Testis (tissue), 3 donors: ENCODE results near the gene DDX24. TPM values are rescaled to one million over a fixed set of nuclear protein-coding genes. Genes with fewer than 3 reads are reported as not detected.
A peak's percentile ranks its signal among the peaks of the same experiment; 100 is the strongest.

Experiments used
- DNase-seq: peaks from one replicate; pipeline ENCODE4 v3.0.0-alpha.2; 2019
- H3K27ac ChIP-seq, 2 donors: fragments of 200-600 bp; sonication (generic); one replicate each; pipeline ENCODE4 v1.5.1; 2019
- H3K27me3 ChIP-seq: fragments of 200-600 bp; sonication (generic); one replicate; pipeline ENCODE4 v1.5.1; 2019
- H3K36me3 ChIP-seq: fragments of 200-600 bp; sonication (generic); one replicate; pipeline ENCODE4 v1.5.1; 2017; ENCODE audit warnings: low read depth; ENCODE audit errors: missing control alignments
- H3K4me1 ChIP-seq: fragments of 200-600 bp; sonication (generic); one replicate; pipeline ENCODE4 v1.5.1; 2019
- H3K4me3 ChIP-seq, 2 donors: fragments of 200-600 bp; sonication (generic); one replicate each; pipeline ENCODE4 v1.5.1; 2017 to 2019
- H3K9me3 ChIP-seq: fragments of 200-600 bp; sonication (generic); one replicate; pipeline ENCODE4 v1.5.1; 2017
- CTCF ChIP-seq, 3 experiments: fragments of 450-650 bp in 2 of 3; fragments of 200-600 bp in 1 of 3; sonication (generic) in 1 of 3; IDR thresholded peaks; one replicate each; pipeline ENCODE4 v1.5.1; 2016 to 2019; ENCODE audit warnings: antibody characterized with exemption in 3 of 3, mild to moderate bottlenecking in 2 of 3, moderate library complexity in 1 of 3
- POLR2A ChIP-seq: fragments of 450-650 bp; IDR thresholded peaks from one replicate; pipeline ENCODE4 v1.6.1; 2017; ENCODE audit warnings: antibody characterized with exemption, mild to moderate bottlenecking, moderate library complexity
- WGBS, 2 donors: methylation state at CpG; one replicate each; pipeline ENCODE4 v1.1.5; 2018; 5-methylcytosine and 5-hydroxymethylcytosine counted together
- intact Hi-C: fragments of 100-400 bp; cut with DNase I; formaldehyde crosslinking; loops from one replicate; pipeline ENCODE4 v1.15.1; 2023; ENCODE audit warnings: low total_unique reads
- polyA plus RNA-seq: library from polyadenylated mRNA; stranded (reverse); fragments of 350-450 nt; fragmentation: Illumina TruSeq; extraction: RNeasy Lipid Tissue Mini Kit (QIAGEN cat#74804); gene quantifications from one replicate; pipeline ENCODE4 v1.2.3, GENCODE V29; 2014; ENCODE audit warnings: low read depth, low replicate concordance; ENCODE audit not compliant: insufficient read depth
- total RNA-seq, 2 donors: library from RNA; depleted of rRNA; stranded (reverse); fragments of >200 nt; gene quantifications; one replicate each; pipeline ENCODE4 v1.2.3, GENCODE V29; 2016

DDX24 gene
- total and polyA plus RNA-seq, 3 donors from 2014 or later, result 378 to 485 (median 431) TPM

GRCh38 chr14:94042433-94043091 is 38.4 kb downstream of the DDX24 start:
- no peaks in the 10 kb centered on the region for H3K9me3 ChIP-seq
- no peak for DNase-seq
- H3K27me3 ChIP-seq, result no peaks in the 10 kb centered on the region
- H3K36me3 ChIP-seq, result no peaks in the 10 kb centered on the region
- no peak overlapping the region for H3K4me3 ChIP-seq
- H3K27ac ChIP-seq, result no peak overlapping the region
- 71 to 74% methylated on average over 8 to 12 of the region's 12 CpGs for WGBS, 2 donors
- intact Hi-C loops, result no loop called here
- H3K4me1 ChIP-seq, result peaks cover 18% of the 10 kb centered on the region
- TF ChIP-seq CTCF (IDR thresholded peaks at IDR 0.05) (no peak), POLR2A (no peak)

- WGBS, 2 donors, result 59 to 74% methylated on average over 16 to 18 of the region's 18 CpGs
- no peak for TF ChIP-seq CTCF (IDR thresholded peaks at IDR 0.05)
- TF ChIP-seq POLR2A, result no peak
- Histone ChIP-seq H3K27me3 (no peaks in the 10 kb centered on the region), H3K36me3 (no peaks in the 10 kb centered on the region), H3K4me3 (no peak overlapping the region), H3K9me3 (no peaks in the 10 kb centered on the region), H3K27ac (no peak overlapping the region), H3K4me1 (peaks cover 18% of the 10 kb centered on the region)
- DNase-seq, result peak; percentile 68
- intact Hi-C loops, result no loop called here
These were observed 39.3 kb downstream of the DDX24 start for GRCh38 chr14:94041551-94042346.

- H3K27me3 ChIP-seq, result no peaks in the 10 kb centered on the region
- TF ChIP-seq CTCF (IDR thresholded peaks at IDR 0.05) (no peak), POLR2A (no peak)
- H3K4me1 ChIP-seq, result peaks cover 18% of the 10 kb centered on the region
- intact Hi-C loops, result no loop called here
- no peak overlapping the region for H3K27ac ChIP-seq
- no peaks in the 10 kb centered on the region for H3K36me3 ChIP-seq
- H3K4me3 ChIP-seq, result no peak overlapping the region
- no peak for DNase-seq
- H3K9me3 ChIP-seq, result no peaks in the 10 kb centered on the region
- 76 to 83% methylated on average over 13 of the region's 13 CpGs for WGBS, 2 donors
These were observed 40.2 kb downstream of the DDX24 start for GRCh38 chr14:94040796-94041195.

- Histone ChIP-seq H3K36me3 (no peaks in the 10 kb centered on the region), H3K9me3 (no peaks in the 10 kb centered on the region), H3K27ac (no peak overlapping the region), H3K27me3 (no peaks in the 10 kb centered on the region), H3K4me3 (no peak overlapping the region), H3K4me1 (peaks cover 18% of the 10 kb centered on the region)
- no peak for DNase-seq
- intact Hi-C loops, result no loop called here
- WGBS, 2 donors, result 73 to 83% methylated on average over 5 of the region's 5 CpGs
- TF ChIP-seq POLR2A (no peak), CTCF (IDR thresholded peaks at IDR 0.05) (no peak)
These were observed 40.8 kb downstream of the DDX24 start for GRCh38 chr14:94040247-94040646.
